ENCODE data around the gene ADAMTS1. TPM values are rescaled to one million over a fixed set of nuclear protein-coding genes. Genes with fewer than 3 reads are reported as not detected.

Gene ADAMTS1
- total RNA-seq, 1 experiment from 2014 or later = 17.8 TPM

DNA sequence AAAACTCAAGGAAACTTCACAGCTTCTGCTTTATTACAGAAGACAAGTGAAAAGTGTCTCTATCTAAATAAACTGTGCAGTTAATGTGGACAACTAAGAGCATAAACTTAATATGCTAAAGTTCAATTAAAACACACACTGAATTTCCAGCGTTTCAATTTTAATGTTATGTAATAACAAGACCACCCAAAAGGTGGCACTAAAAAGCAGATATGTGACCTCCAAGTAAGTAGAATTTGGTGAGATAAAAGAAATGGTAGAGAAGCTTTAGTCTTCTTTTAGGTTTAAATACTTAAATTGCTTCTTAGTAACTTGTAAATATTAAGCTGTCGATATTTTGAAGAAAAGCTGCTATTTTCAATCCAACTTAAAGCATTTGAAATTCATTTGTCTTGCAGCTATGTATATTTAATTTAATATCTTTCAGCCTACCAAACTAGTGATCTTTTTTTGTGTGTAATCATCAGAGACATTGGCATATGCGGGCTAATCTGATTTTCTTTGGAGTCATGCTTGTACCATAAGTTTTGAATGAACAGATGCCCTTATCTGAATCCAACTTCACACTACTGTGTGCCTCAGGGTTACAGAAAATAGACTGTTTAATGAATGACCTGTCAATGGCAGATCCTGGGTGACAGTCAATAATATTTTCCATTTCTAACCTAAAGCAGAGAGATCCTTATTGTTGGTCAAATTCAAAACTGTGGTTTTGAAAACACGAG is 36.5 kb upstream of the ADAMTS1 start:
- Histone ChIP-seq H3K18ac (ENCODE audit: insufficient read length, low read depth, low read length) (no peak overlapping the region), H4K20me1 (ENCODE audit: control insufficient read depth, insufficient read depth, insufficient read length) (no peaks in the 10 kb centered on the region), H2BK5ac (ENCODE audit: insufficient read length, low read length) (no peak overlapping the region), H2BK20ac (ENCODE audit: low read depth, low read length, poor library complexity, severe bottlenecking) (no peak overlapping the region), H3K4me2 (ENCODE audit: insufficient read depth, insufficient read length, low read length) (no peak overlapping the region), H3K23me2 (ENCODE audit: insufficient read length, low read depth, low read length, poor library complexity, severe bottlenecking) (no peaks in the 10 kb centered on the region), H4K91ac (ENCODE audit: insufficient read length, low read depth, low read length) (no peak overlapping the region), H3K56ac (ENCODE audit: insufficient read length, low read depth, low read length) (no peak overlapping the region), H2AFZ (ENCODE audit: low read length) (no peak overlapping the region), H4K8ac (replicated peaks; ENCODE audit: insufficient read length, low read depth, low read length) (no peak overlapping the region), H3K14ac (ENCODE audit: insufficient read depth, low read length) (no peak overlapping the region), H3K4me1 (ENCODE audit: insufficient read depth, low read length) (no peaks in the 10 kb centered on the region), H4K5ac (ENCODE audit: insufficient read length, low read depth, low read length) (no peak overlapping the region), H3K79me1 (ENCODE audit: insufficient read depth, low read depth, low read length, poor library complexity, severe bottlenecking) (no peaks in the 10 kb centered on the region), H2BK15ac (ENCODE audit: low read depth, low read length) (no peak overlapping the region), H3K27ac (ENCODE audit: insufficient read length, low read depth, low read length) (no peak overlapping the region), H2BK120ac (ENCODE audit: low read depth, low read length, poor library complexity, severe bottlenecking) (no peak overlapping the region), H3K27me3 (ENCODE audit: insufficient read depth, low read length) (no peaks in the 10 kb centered on the region), H2AK5ac (ENCODE audit: insufficient read length, low read length) (no peak overlapping the region), H3K4ac (ENCODE audit: low read depth, low read length) (no peak overlapping the region), H3T11ph (ENCODE audit: low read length) (no peak overlapping the region), H3K9me3 (ENCODE audit: control insufficient read depth, low read depth, low read length) (no peaks in the 10 kb centered on the region), H3K79me2 (ENCODE audit: insufficient read depth, low read length) (no peaks in the 10 kb centered on the region), H3K23ac (ENCODE audit: insufficient read length, low read depth, low read length) (no peak overlapping the region), H2BK12ac (ENCODE audit: insufficient read length, low read depth, low read length) (no peak overlapping the region), H3K9ac (ENCODE audit: extremely low read depth, insufficient read length, low read length) (no peak overlapping the region)
- Mint-ChIP-seq H3K9me3 (no peaks in the 10 kb centered on the region), H3K36me3 (ENCODE audit: insufficient read depth in 1 of 3, low read depth in 3 of 3) (no peaks in the 10 kb centered on the region), H3K4me1 (0 out of 4 replicates have a peak, but pooled peaks cover 0 to 2% of the 10 kb centered on the region in 2 experiments), H3K27me3 (ENCODE audit: low read depth) (no peaks in the 10 kb centered on the region; the same call in 1 of the 2 replicates), H3K4me3 (no peak overlapping the region), H3K27ac (no peak overlapping the region)
- no CpG with 5 or more reads among the region's 4 CpGs for WGBS (ENCODE audit: extremely low coverage, insufficient read length, low lambda C conversion rate)
- no peak for DNase-seq
- TF ChIP-seq, protein P1, sequence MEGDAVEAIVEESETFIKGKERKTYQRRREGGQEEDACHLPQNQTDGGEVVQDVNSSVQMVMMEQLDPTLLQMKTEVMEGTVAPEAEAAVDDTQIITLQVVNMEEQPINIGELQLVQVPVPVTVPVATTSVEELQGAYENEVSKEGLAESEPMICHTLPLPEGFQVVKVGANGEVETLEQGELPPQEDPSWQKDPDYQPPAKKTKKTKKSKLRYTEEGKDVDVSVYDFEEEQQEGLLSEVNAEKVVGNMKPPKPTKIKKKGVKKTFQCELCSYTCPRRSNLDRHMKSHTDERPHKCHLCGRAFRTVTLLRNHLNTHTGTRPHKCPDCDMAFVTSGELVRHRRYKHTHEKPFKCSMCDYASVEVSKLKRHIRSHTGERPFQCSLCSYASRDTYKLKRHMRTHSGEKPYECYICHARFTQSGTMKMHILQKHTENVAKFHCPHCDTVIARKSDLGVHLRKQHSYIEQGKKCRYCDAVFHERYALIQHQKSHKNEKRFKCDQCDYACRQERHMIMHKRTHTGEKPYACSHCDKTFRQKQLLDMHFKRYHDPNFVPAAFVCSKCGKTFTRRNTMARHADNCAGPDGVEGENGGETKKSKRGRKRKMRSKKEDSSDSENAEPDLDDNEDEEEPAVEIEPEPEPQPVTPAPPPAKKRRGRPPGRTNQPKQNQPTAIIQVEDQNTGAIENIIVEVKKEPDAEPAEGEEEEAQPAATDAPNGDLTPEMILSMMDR (conservative IDR thresholded peaks at IDR 0.05) = peak; percentile 62
